ENCODE measurements around the gene PID1. TPM values are rescaled to one million over a fixed set of nuclear protein-coding genes. Genes with fewer than 3 reads are reported as not detected.

Gene PID1
- total RNA-seq, 1 experiment from 2014 or later = 0.15 TPM

DNA sequence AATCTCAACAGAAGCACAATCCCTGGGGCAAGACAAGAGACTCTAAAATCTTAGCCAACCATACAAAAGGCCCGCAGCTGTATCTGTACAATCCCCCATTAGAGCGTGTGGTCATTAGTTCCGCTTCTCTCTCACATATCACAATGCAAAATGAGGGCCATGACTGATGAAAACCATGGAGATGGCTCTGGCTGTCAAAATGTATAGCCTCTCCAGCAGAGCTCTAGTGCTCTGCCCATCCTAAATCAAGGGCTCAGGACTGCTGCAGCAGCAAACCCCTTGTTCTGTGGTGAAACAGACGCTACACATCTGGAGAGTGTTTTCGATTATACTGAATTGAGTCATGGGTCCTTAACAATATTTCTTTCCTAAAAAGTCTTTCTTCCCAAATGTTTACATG is 221.0 kb downstream of the PID1 start (continued):
- TF ChIP-seq MAX (IDR thresholded peaks at IDR 0.05) = no peak
- no peak for TF ChIP-seq SRF (IDR thresholded peaks at IDR 0.05; ENCODE audit: low read depth)
- TF ChIP-seq EGR1 (IDR thresholded peaks at IDR 0.05; ENCODE audit: low read depth) = no peak

GRCh38 chr2:229048134-229048533 is 223.0 kb downstream of the PID1 start:
- Histone ChIP-seq H3K4me2 (ENCODE audit: low read length) (no peak overlapping the region), H3K27me3 (ENCODE audit: insufficient read depth, low read length) (no peaks in the 10 kb centered on the region; the same call in 1 of the 2 replicates), H3K27ac (ENCODE audit: low read depth, low read length) (no peak overlapping the region), H2AFZ (ENCODE audit: low read depth, low read length, poor library complexity, severe bottlenecking) (no peak overlapping the region), H3K36me3 (ENCODE audit: control insufficient read depth in 1 of 2, insufficient read depth in 2 of 2, low read length in 2 of 2) (no peaks in the 10 kb centered on the region), H3K4me3 (replicated peaks in 1 of 2; ENCODE audit: low read depth in 1 of 2, low read length in 2 of 2) (no peak overlapping the region), H3K4me1 (ENCODE audit: control insufficient read depth in 1 of 2, insufficient read depth in 2 of 2, low read length in 2 of 2) (no peaks in the 10 kb centered on the region), H3K79me2 (ENCODE audit: insufficient read depth, low read length) (no peaks in the 10 kb centered on the region), H4K20me1 (ENCODE audit: insufficient read depth) (no peaks in the 10 kb centered on the region), H3K9me2 (ENCODE audit: insufficient read depth) (no peaks in the 10 kb centered on the region), H3K9me3 (ENCODE audit: control insufficient read depth in 1 of 2, insufficient read depth in 1 of 2, low read depth in 1 of 2, low read length in 2 of 2) (no peaks in the 10 kb centered on the region), H3K9ac (ENCODE audit: low read length) (no peak overlapping the region)
- no TSS peak for BruUV-seq (replicated peaks)
- ChIA-PET CTCF (no interaction called here), RAD21 (ENCODE audit: low non-redundant PET in 1 of 2, low total read pairs in 2 of 2, uncharacterized antibody in 2 of 2, unreplicated experiment in 2 of 2) (no interaction called here), POLR2A (no interaction called here)
- intact Hi-C loops (cut with micrococcal nuclease) = no loop called here
- TF ChIP-seq EZH2phosphoT487 (IDR thresholded peaks at IDR 0.05; ENCODE audit: borderline replicate concordance) = no peak
- no peak for TF ChIP-seq EGR1 (IDR thresholded peaks at IDR 0.05; ENCODE audit: low read depth)
- TF ChIP-seq SP1 (IDR thresholded peaks at IDR 0.05; ENCODE audit: low read depth) = no peak
- no peak for TF ChIP-seq FOSL1 (IDR thresholded peaks at IDR 0.05; ENCODE audit: low read depth)
- no peak for TF ChIP-seq RAD21 (IDR thresholded peaks at IDR 0.05; ENCODE audit: low read depth)
- TF ChIP-seq ZFX (IDR thresholded peaks at IDR 0.05) = no peak
- no peak for TF ChIP-seq MAX (IDR thresholded peaks at IDR 0.05)
- TF ChIP-seq CEBPB (IDR thresholded peaks at IDR 0.05; ENCODE audit: low read depth) = no peak
- TF ChIP-seq POLR2AphosphoS5 (IDR thresholded peaks at IDR 0.05; ENCODE audit: low read depth, low read length) = no peak
- no peak for TF ChIP-seq ELF1 (IDR thresholded peaks at IDR 0.05; ENCODE audit: borderline replicate concordance, low read depth)
- TF ChIP-seq SIN3A (IDR thresholded peaks at IDR 0.05; ENCODE audit: low read depth) = no peak
- TF ChIP-seq SRF (IDR thresholded peaks at IDR 0.05; ENCODE audit: low read depth) = no peak
- TF ChIP-seq, protein P1, sequence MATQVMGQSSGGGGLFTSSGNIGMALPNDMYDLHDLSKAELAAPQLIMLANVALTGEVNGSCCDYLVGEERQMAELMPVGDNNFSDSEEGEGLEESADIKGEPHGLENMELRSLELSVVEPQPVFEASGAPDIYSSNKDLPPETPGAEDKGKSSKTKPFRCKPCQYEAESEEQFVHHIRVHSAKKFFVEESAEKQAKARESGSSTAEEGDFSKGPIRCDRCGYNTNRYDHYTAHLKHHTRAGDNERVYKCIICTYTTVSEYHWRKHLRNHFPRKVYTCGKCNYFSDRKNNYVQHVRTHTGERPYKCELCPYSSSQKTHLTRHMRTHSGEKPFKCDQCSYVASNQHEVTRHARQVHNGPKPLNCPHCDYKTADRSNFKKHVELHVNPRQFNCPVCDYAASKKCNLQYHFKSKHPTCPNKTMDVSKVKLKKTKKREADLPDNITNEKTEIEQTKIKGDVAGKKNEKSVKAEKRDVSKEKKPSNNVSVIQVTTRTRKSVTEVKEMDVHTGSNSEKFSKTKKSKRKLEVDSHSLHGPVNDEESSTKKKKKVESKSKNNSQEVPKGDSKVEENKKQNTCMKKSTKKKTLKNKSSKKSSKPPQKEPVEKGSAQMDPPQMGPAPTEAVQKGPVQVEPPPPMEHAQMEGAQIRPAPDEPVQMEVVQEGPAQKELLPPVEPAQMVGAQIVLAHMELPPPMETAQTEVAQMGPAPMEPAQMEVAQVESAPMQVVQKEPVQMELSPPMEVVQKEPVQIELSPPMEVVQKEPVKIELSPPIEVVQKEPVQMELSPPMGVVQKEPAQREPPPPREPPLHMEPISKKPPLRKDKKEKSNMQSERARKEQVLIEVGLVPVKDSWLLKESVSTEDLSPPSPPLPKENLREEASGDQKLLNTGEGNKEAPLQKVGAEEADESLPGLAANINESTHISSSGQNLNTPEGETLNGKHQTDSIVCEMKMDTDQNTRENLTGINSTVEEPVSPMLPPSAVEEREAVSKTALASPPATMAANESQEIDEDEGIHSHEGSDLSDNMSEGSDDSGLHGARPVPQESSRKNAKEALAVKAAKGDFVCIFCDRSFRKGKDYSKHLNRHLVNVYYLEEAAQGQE (IDR thresholded peaks at IDR 0.05; ENCODE audit: low read depth) = no peak
- no peak for ATAC-seq
- DNase-seq (ENCODE audit: low read depth, low spot score) = no peak

All from HCT116 (cell line).